Testis (tissue), 2 donors: ENCODE results near the gene RSPH9.

ENCODE experiments used
- CTCF ChIP-seq, 3 experiments: fragments of 450-650 bp in 2 of 3; fragments of 200-600 bp in 1 of 3; sonication (generic) in 1 of 3; IDR thresholded peaks; one replicate each; pipeline ENCODE4 v1.5.1; 2016 to 2019; ENCODE audit warnings: antibody characterized with exemption in 3 of 3, mild to moderate bottlenecking in 2 of 3, moderate library complexity in 1 of 3
- POLR2A ChIP-seq: fragments of 450-650 bp; IDR thresholded peaks from one replicate; pipeline ENCODE4 v1.6.1; 2017; ENCODE audit warnings: antibody characterized with exemption, mild to moderate bottlenecking, moderate library complexity

DNA sequence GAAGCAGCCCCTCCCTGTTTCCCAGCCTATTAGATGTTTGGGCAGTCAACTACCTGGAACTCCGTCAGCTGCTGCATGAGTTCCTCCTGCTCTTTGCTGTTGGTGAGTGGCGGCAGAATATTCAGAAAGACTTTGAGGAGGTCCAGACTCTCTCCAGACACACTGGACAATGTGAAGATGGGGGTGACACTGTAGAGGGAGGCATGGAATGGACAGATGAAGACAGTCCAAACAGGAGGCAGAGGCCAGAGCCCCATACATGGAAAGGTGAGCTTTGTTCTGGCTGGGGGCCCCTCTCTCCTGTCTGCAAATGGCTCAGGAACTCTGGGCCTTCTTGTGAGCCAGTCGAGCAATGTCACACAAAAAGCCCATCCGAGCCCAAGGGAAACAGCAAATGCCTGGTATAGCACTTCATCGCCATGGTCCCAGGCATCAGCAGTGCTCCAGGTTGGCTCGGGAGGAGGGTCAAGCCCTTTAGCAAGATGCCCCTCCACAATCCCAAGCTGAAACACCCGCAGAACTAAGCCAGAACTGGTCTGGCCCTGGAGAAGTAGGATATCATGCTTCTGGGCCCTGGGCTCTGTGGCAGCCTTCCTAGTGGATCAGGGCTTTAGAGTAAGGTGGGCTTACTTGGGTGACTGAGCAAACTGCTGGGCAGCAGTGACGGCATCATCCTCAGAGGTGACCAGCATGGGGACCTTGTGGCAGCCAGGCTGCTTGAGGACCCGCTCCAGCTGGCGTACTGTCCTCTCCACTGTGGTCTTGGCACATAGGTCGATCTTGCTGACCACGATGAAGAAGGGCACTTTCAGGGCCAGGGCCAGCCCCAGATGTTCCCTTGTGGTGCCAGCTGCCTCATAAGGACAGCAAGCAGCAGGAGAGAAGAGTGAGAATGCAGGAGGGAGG lies 20.7 kb upstream of the RSPH9 start:
- no peak for TF ChIP-seq CTCF (IDR thresholded peaks at IDR 0.05)
- TF ChIP-seq POLR2A: no peak
